ENCODE measurements around the gene RFC3. TPM values are rescaled to one million over a fixed set of nuclear protein-coding genes. Genes with fewer than 3 reads are reported as not detected.

Gene RFC3
- total RNA-seq, 1 donor from 2014 or later, result 74.7 TPM

DNA sequence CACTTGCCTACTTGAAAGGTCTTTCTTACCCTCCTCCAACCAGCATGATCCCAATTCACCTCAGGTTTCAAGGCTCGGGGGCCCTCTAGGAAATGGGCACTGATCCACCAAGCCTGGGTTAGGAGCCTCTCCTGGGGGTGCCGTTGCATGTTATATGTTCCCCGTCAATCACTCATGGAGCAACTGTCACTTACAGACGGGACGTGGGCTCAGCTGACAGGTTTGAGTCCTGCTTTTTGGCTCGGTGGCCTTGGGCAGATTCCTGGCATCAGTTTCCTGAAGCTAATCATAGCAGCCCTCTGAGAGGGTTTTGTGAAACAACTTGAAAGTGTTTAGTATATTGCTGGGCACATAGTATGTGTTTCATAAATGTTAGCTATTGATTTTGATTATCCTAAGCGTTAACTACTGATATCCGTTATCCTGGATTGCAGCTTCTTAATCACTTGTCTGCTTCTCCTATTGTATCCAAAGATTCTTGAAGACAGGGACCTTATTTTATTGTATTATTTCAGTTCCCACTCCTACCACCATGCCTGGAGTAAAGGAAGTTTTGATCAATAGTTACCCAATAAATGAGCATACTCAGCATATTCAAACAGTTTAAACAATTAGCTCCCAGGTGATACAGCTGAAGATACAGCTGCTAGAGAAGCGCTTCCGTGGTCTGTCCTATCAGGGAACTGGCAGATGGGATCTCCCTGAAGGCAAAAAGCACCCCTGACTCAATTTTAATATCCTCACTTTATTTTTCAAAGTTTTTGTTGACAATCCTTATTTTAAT, 57.9 kb downstream of the RFC3 start:
- H3K4me3 Mint-ChIP-seq, result no peak overlapping the region
- no peak for DNase-seq (ENCODE audit: low spot score)
- no peak overlapping the region for H3K27ac Mint-ChIP-seq
- no peaks in the 10 kb centered on the region for H3K4me1 Mint-ChIP-seq (ENCODE audit: low read depth)
- no peaks in the 10 kb centered on the region for H3K36me3 Mint-ChIP-seq (ENCODE audit: low read depth)
- intact Hi-C loops (cut with micrococcal nuclease), result no loop called here
- no peaks in the 10 kb centered on the region for H3K9me3 Mint-ChIP-seq
- no peaks in the 10 kb centered on the region for H3K27me3 Mint-ChIP-seq (ENCODE audit: insufficient read depth)

DNA sequence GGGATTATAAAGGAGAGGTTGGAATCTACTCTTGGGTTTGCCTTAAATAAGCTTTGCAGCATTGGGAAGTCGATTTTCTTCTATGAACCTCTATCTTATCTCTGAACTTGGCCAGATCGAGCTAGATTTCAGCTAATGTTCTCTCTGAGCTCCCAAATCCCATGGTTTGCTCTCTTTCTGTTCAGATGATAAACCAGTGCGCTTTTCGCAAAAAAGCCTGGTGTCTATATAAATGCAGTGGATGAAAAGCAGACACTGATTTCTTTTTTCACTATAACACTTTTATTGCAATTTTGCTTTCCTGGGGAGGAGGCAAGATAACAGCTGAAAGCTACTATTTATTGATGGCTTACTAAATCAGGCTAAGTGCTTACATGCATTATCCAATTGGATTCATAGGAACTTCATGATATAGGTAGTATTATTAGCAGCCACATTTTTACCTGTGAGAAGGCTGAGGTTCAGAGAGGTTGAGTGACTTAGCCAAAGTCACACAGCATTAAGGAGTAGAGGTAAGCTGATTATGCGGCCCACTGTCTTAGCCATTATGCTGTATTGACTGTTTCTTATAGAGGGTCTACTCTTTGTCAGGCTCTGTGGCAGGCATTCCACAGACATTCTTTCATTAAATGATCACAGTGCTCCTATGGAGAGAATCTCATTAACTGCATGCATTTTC, 58.9 kb downstream of the RFC3 start:
- Mint-ChIP-seq H3K27ac (no peak overlapping the region), H3K36me3 (ENCODE audit: low read depth) (no peaks in the 10 kb centered on the region), H3K9me3 (no peaks in the 10 kb centered on the region), H3K27me3 (ENCODE audit: insufficient read depth) (no peaks in the 10 kb centered on the region), H3K4me3 (no peak overlapping the region), H3K4me1 (ENCODE audit: low read depth) (no peaks in the 10 kb centered on the region)
- no peak for DNase-seq (ENCODE audit: low spot score)
- intact Hi-C loops (cut with micrococcal nuclease), result no loop called here

DNA sequence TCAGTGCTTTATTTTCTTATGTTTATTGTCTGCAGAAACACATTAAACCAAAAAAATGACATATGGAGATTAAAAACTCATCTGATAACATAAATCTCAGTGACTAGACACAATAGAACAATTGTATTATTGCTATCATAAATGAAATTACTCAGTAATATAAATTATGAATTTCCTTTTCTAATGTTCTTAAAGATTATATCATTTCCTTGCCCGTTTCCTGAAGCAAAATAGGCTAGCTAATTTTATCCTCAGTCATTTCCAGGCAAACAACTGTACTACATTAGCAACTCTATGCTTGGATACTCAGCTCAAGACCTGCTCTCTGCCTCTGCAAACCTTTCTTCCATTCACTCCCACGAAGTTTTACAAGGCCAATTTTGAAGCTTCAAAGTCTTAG, 61.2 kb downstream of the RFC3 start:
- no peak overlapping the region for H3K27ac Mint-ChIP-seq
- no peaks in the 10 kb centered on the region for H3K36me3 Mint-ChIP-seq (ENCODE audit: low read depth)
- H3K4me1 Mint-ChIP-seq (ENCODE audit: low read depth), result no peaks in the 10 kb centered on the region
- no peak overlapping the region for H3K4me3 Mint-ChIP-seq
- DNase-seq (ENCODE audit: low spot score), result no peak
- intact Hi-C loops (cut with micrococcal nuclease), result no loop called here
- no peaks in the 10 kb centered on the region for H3K9me3 Mint-ChIP-seq
- H3K27me3 Mint-ChIP-seq (ENCODE audit: insufficient read depth), result no peaks in the 10 kb centered on the region

DNA sequence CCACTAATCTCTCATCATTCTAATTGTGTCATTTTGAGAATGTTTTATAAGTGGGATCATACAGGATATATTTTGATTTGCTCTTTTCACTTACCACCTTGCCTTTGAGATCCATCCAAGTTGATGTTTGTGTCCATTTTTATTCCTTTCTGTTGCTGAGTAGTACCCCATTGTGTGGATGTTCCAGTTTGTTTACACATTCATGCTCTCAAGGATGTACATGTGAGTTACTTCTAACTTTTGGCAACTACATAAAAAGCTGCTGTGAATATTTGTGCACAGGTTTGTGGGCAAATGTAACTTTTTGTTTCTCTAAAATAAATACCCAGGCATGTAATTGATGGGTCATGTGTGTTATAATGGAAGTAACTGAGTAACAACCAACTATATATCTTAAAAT, 64.9 kb downstream of the RFC3 start:
- H3K36me3 Mint-ChIP-seq (ENCODE audit: low read depth), result no peaks in the 10 kb centered on the region
- no peak for DNase-seq (ENCODE audit: low spot score)
- no peak overlapping the region for H3K4me3 Mint-ChIP-seq
- no peaks in the 10 kb centered on the region for H3K27me3 Mint-ChIP-seq (ENCODE audit: insufficient read depth)
- no peaks in the 10 kb centered on the region for H3K9me3 Mint-ChIP-seq
- intact Hi-C loops (cut with micrococcal nuclease), result no loop called here
- H3K4me1 Mint-ChIP-seq (ENCODE audit: low read depth), result no peaks in the 10 kb centered on the region
- H3K27ac Mint-ChIP-seq, result no peak overlapping the region

DNA sequence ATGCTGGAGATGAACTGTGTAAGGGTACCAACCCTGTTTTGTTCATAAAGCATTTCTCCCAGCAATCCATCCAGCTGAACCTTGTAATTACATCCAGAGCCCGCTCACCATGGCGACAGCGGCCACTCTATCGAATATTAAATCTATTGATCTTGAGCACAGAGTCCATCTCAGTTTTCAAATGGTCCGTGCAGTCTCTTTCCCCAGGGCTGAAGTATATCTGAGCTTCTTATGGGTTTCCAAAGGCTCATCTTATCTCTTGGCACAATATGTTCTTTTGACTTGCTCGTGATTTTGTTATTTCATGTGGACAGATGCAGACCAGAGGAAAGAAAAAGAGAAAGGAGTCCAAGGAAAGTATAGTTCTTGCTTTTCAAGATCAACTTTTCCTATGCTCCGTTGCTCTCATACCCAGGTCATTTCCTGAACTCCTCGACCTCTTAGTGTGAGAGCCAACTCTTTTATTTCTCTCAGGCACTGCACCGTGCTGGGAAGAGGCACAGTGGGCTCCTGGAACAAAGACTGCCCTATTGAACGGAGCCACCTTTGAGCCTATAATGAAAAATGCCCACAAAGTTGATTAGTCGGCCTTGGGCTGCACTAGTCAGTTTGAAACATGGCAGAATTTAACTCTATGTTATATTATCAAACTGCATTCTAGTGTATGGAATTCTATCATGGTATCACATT, 66.7 kb downstream of the RFC3 start:
- Mint-ChIP-seq H3K4me1 (ENCODE audit: low read depth) (no peaks in the 10 kb centered on the region), H3K27ac (no peak overlapping the region), H3K36me3 (ENCODE audit: low read depth) (no peaks in the 10 kb centered on the region), H3K9me3 (no peaks in the 10 kb centered on the region), H3K27me3 (ENCODE audit: insufficient read depth) (no peaks in the 10 kb centered on the region), H3K4me3 (no peak overlapping the region)
- DNase-seq (ENCODE audit: low spot score), result no peak
- intact Hi-C loops (cut with micrococcal nuclease), result no loop called here
